HepG2 (cell line): ENCODE data around the gene SAC3D1. TPM values are rescaled to one million over a fixed set of nuclear protein-coding genes. Genes with fewer than 3 reads are reported as not detected.

Source experiments
- BATF2 ChIP-seq: sonication (generic); formaldehyde crosslinking; IDR thresholded peaks from 2 replicates; pipeline ENCODE4 v1.8.0; 2022; ENCODE audit warnings: mild to moderate bottlenecking, missing genetic modification reagents, moderate library complexity
- CBX1 ChIP-seq: IDR thresholded peaks from one replicate; pipeline ENCODE4 v1.6.1; 2016; ENCODE audit warnings: antibody characterized with exemption, low read depth
- GFI1 ChIP-seq: sonication (generic); formaldehyde crosslinking; IDR thresholded peaks from 2 replicates; pipeline ENCODE4 v1.5.0; 2020; ENCODE audit warnings: missing genetic modification reagents, mild to moderate bottlenecking, borderline replicate concordance
- HHEX ChIP-seq: IDR thresholded peaks from 2 replicates; pipeline ENCODE4 v1.6.1; 2016; ENCODE audit warnings: control low read depth
- HNF4A ChIP-seq: sonication (generic); formaldehyde crosslinking; IDR thresholded peaks from 2 replicates; pipeline ENCODE4 v1.4.0; 2020; ENCODE audit warnings: missing genetic modification reagents
- IKZF1 ChIP-seq: fragments of 450-650 bp; IDR thresholded peaks from 2 replicates; pipeline ENCODE4 v1.7.1; 2016
- MYC ChIP-seq: sonication (generic); formaldehyde crosslinking; IDR thresholded peaks from 2 replicates; pipeline ENCODE4 v1.9.0; 2021; ENCODE audit warnings: missing genetic modification reagents, borderline replicate concordance
- NCOR1 ChIP-seq: fragments of 200-600 bp; sonication (generic); IDR thresholded peaks from 2 replicates; pipeline ENCODE4 v1.7.0; 2017; ENCODE audit warnings: antibody characterized with exemption, low read length, borderline replicate concordance
- ONECUT2 ChIP-seq: sonication (generic); formaldehyde crosslinking; IDR thresholded peaks from 2 replicates; pipeline ENCODE4 v1.4.0; 2020; ENCODE audit warnings: missing genetic modification reagents
- PAXIP1 ChIP-seq: sonication (generic); formaldehyde crosslinking; conservative IDR thresholded peaks from 2 replicates; pipeline ENCODE4 v1.4.0; 2020; ENCODE audit warnings: mild to moderate bottlenecking, missing genetic modification reagents, moderate library complexity
- POLR2AphosphoS2 ChIP-seq: IDR thresholded peaks from 2 replicates; pipeline ENCODE4 v1.6.1; 2011; ENCODE audit warnings: low read depth, low read length, improper control_type of control experiment
- PRDM10 ChIP-seq: sonication (generic); formaldehyde crosslinking; IDR thresholded peaks from 2 replicates; pipeline ENCODE4 v1.4.0; 2020; ENCODE audit warnings: low read depth, missing genetic modification reagents
- SIX1 ChIP-seq: sonication (generic); formaldehyde crosslinking; IDR thresholded peaks from 2 replicates; pipeline ENCODE4 v1.4.0; 2020; ENCODE audit warnings: missing genetic modification reagents, borderline replicate concordance
- SMAD3 ChIP-seq: sonication (generic); formaldehyde crosslinking; IDR thresholded peaks from 2 replicates; pipeline ENCODE4 v1.4.0; 2020; ENCODE audit warnings: missing genetic modification reagents
- SRF ChIP-seq: IDR thresholded peaks from 2 replicates; pipeline ENCODE4 v1.6.1; 2011; ENCODE audit warnings: mild to moderate bottlenecking, low read depth, low read length, moderate library complexity
- ZNF101 ChIP-seq: sonication (generic); formaldehyde crosslinking; IDR thresholded peaks from 2 replicates; pipeline ENCODE4 v1.4.0; 2020; ENCODE audit warnings: mild to moderate bottlenecking, low read depth, missing genetic modification reagents, borderline replicate concordance
- ZNF205 ChIP-seq: IDR thresholded peaks from 2 replicates; pipeline ENCODE4 v1.6.1; 2018; ENCODE audit warnings: missing biosample characterization, missing genetic modification reagents
- ZNF281 ChIP-seq: sonication (generic); formaldehyde crosslinking; IDR thresholded peaks from 2 replicates; pipeline ENCODE4 v1.4.0; 2020; ENCODE audit warnings: missing genetic modification reagents, borderline replicate concordance
- ZNF496 ChIP-seq: sonication (generic); formaldehyde crosslinking; IDR thresholded peaks from 2 replicates; pipeline ENCODE4 v1.8.1; 2023; ENCODE audit warnings: mild to moderate bottlenecking, moderate library complexity, missing genetic modification reagents; ENCODE audit not compliant: insufficient replicate concordance
- ZNF776 ChIP-seq: sonication (generic); formaldehyde crosslinking; IDR thresholded peaks from 2 replicates; pipeline ENCODE4 v1.4.0; 2020; ENCODE audit warnings: mild to moderate bottlenecking, missing genetic modification reagents
- polyA plus RNA-seq, 8 experiments: library from polyadenylated mRNA; depleted of rRNA in 3 of 8; stranded (reverse) in 7 of 8; unstranded in 1 of 8; fragments of >200 nt; fragmentation: Illumina TruSeq in 4 of 8; extraction: Trizol in 4 of 8; gene quantifications; 2 replicates each; pipeline versions ENCODE4 v1.2.1 to v1.2.3, GENCODE V29; 2011 to 2016; ENCODE audit warnings: low read depth in 4 of 8, missing spikeins in 1 of 8, mixed read lengths in 1 of 8; ENCODE audit not compliant: insufficient read depth in 1 of 8
- total RNA-seq, 5 experiments: library from RNA; depleted of rRNA; stranded (reverse); fragments of >200 nt; fragmentation: Illumina TruSeq; extraction: Trizol; gene quantifications; 2 replicates each; pipeline ENCODE4 v1.2.3, GENCODE V29; 2016; ENCODE audit warnings: low read depth in 1 of 5

Gene SAC3D1
- total and polyA plus RNA-seq, 2 of the 13 experiments (the other 11 are each of a cell fraction or from before 2014, with no cell fraction given): 7.4 to 36.3 TPM

- TF ChIP-seq PAXIP1 (peak; percentile 92), SRF (peak; percentile 97), NCOR1 (no peak), CBX1 (no peak), GFI1 (CRISPR knock-in tag) (no peak), SMAD3 (peak; percentile 55; the same call in 1 of the 2 replicates), POLR2AphosphoS2 (no peak), ZNF101 (CRISPR knock-in tag) (no peak), MYC (CRISPR knock-in tag) (peak; percentile 82; the same call in 1 of the 2 replicates), HNF4A (CRISPR knock-in tag) (peak; percentile 80), ONECUT2 (CRISPR knock-in tag) (no peak), HHEX (CRISPR knock-in tag) (no peak), ZNF205 (CRISPR knock-in tag) (0 out of 2 replicates have a peak, but pooled peaks have one; percentile 38), PRDM10 (CRISPR knock-in tag) (peak; percentile 76; the same call in 1 of the 2 replicates), SIX1 (peak; percentile 16; the same call in 1 of the 2 replicates), BATF2 (no peak), ZNF496 (CRISPR knock-in tag) (no peak), IKZF1 (no peak), ZNF281 (CRISPR knock-in tag) (no peak), ZNF776 (no peak)
Observed at GRCh38 chr11:64996710-64997380, 44.2 kb upstream of the SAC3D1 start, which contains the start of gene BATF2 (continued).
